ENCODE results near the gene KLK12. TPM values are rescaled to one million over a fixed set of nuclear protein-coding genes. Genes with fewer than 3 reads are reported as not detected.

The KLK12 gene
- total RNA-seq, 1 donor from 2014 or later, result 0.69 TPM

DNA sequence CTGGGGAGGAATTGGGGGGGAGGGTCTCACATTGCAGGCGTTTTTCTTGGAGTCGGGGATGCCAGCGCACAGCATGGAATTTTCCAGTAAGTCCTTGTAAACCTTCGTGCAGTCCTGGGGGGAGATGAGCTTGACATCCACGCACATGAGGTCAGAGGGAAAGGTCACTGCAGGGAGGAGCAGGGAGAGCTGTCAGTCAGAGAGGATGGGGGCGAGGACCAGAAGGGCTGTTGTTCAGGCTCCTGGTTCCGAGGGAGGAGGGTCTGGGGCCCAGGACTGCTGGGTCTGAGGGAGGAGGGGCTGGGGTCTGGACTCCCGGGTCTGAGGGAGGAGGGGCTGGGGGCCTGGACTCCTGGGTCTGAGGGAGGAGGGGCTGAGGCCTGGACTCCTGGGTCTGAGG is 55.0 kb downstream of the KLK12 start:
- DNase-seq, result no peak

Other genes starting within 250 kb of the KLK12 start
- gene ACP4, start 244.6 kb downstream of the KLK12 start, total RNA-seq, result not detected
- gene KLK1, start 211.2 kb downstream of the KLK12 start, total RNA-seq, result 7.9 TPM
- gene KLK15, start 201.4 kb downstream of the KLK12 start, total RNA-seq, result not detected
- gene KLK3, start 180.1 kb downstream of the KLK12 start, total RNA-seq, result not detected
- gene KLK2, start 161.6 kb downstream of the KLK12 start, total RNA-seq, result not detected
- 0.10 TPM for gene KLK4, start 123.6 kb downstream of the KLK12 start, total RNA-seq
- 21.0 TPM for gene KLK5, start 82.0 kb downstream of the KLK12 start, total RNA-seq
- gene KLK6, start 65.4 kb downstream of the KLK12 start, total RNA-seq, result 7.3 TPM
- gene KLK7, start 51.1 kb downstream of the KLK12 start, total RNA-seq, result 47.5 TPM
- 14.3 TPM for gene KLK8, start 33.4 kb downstream of the KLK12 start, total RNA-seq
- 22.4 TPM for gene KLK10, start 15.3 kb downstream of the KLK12 start, total RNA-seq
- 19.5 TPM for gene KLK11, start 8.4 kb downstream of the KLK12 start, total RNA-seq
- 4.9 TPM for gene KLK13, start 30.1 kb upstream of the KLK12 start, total RNA-seq
- gene KLK14, start 47.9 kb upstream of the KLK12 start, total RNA-seq, result 9.5 TPM
- 2.4 TPM for gene CTU1, start 73.4 kb upstream of the KLK12 start, total RNA-seq
- gene SIGLEC9, start 89.9 kb upstream of the KLK12 start, total RNA-seq, result 3.1 TPM
- 0.49 TPM for gene SIGLEC7, start 107.3 kb upstream of the KLK12 start, total RNA-seq
- gene CD33, start 190.1 kb upstream of the KLK12 start, total RNA-seq, result 4.5 TPM
- gene SIGLECL1, start 216.1 kb upstream of the KLK12 start, total RNA-seq, result not detected